Fibroblast of lung (primary cell): ENCODE data around the gene TAGLN2. TPM values are rescaled to one million over a fixed set of nuclear protein-coding genes. Genes with fewer than 3 reads are reported as not detected.

Experiments
- DNase-seq, 2 donors: peaks; one replicate each; pipeline versions ENCODE4 v3.0.0 to v3.0.0-alpha.2; 2010; ENCODE audit warnings: low read depth in 2 of 2
- H2AFZ ChIP-seq: 2 replicates; pipeline ENCODE4 v1.5.1; 2012; ENCODE audit warnings: low read length, control low read depth, inconsistent platforms
- H3K27ac ChIP-seq: 2 replicates; pipeline ENCODE4 v1.5.1; 2011; ENCODE audit warnings: low read length, control low read depth; ENCODE audit not compliant: insufficient read depth
- H3K27me3 ChIP-seq: 2 replicates; pipeline ENCODE4 v1.5.1; 2011; ENCODE audit warnings: mild to moderate bottlenecking, low read length; ENCODE audit not compliant: control insufficient read depth, insufficient read depth
- H3K36me3 ChIP-seq: 2 replicates; pipeline ENCODE4 v1.5.1; 2011; ENCODE audit warnings: low read length; ENCODE audit not compliant: control insufficient read depth, insufficient read depth
- H3K4me1 ChIP-seq: 2 replicates; pipeline ENCODE4 v1.5.1; 2011; ENCODE audit warnings: low read length; ENCODE audit not compliant: control insufficient read depth, insufficient read depth; ENCODE audit errors: extremely low read depth
- H3K4me2 ChIP-seq: 2 replicates; pipeline ENCODE4 v1.5.1; 2011; ENCODE audit warnings: low read length, control low read depth; ENCODE audit not compliant: insufficient read depth; ENCODE audit errors: extremely low read depth
- H3K4me3 ChIP-seq, 4 experiments: fragments of 200-600 bp in 1 of 4; sonication (generic) in 1 of 4; replicated peaks in 1 of 4; 2 replicates each; pipeline ENCODE4 v1.5.1; 2011 to 2016; ENCODE audit warnings: low read length in 4 of 4, low read depth in 3 of 4, mild to moderate bottlenecking in 3 of 4, control low read depth in 2 of 4, inconsistent platforms in 1 of 4, mixed read lengths in 1 of 4; ENCODE audit not compliant: insufficient read depth in 1 of 4; ENCODE audit errors: control extremely low read depth in 1 of 4
- H3K79me2 ChIP-seq: 2 replicates; pipeline ENCODE4 v1.5.1; 2012; ENCODE audit warnings: mild to moderate bottlenecking, low read length, inconsistent platforms; ENCODE audit not compliant: control insufficient read depth, insufficient read depth
- H3K9ac ChIP-seq: 2 replicates; pipeline ENCODE4 v1.5.1; 2011; ENCODE audit warnings: mild to moderate bottlenecking, low read length, control low read depth; ENCODE audit not compliant: insufficient read depth
- H3K9me3 ChIP-seq: 2 replicates; pipeline ENCODE4 v1.5.1; 2012; ENCODE audit warnings: low read depth, low read length; ENCODE audit not compliant: control insufficient read depth, insufficient read depth
- H4K20me1 ChIP-seq: 2 replicates; pipeline ENCODE4 v1.5.1; 2011; ENCODE audit warnings: low read length; ENCODE audit not compliant: control insufficient read depth, insufficient read depth; ENCODE audit errors: extremely low read depth
- CTCF ChIP-seq, 2 donors: IDR thresholded peaks in 1 of 2; conservative IDR thresholded peaks in 1 of 2; 1 replicate in 1 of 2; 2 replicates in 1 of 2; pipeline ENCODE4 v1.5.1; 2011 to 2012; ENCODE audit warnings: low read length in 2 of 2, control low read depth in 1 of 2, inconsistent platforms in 1 of 2, low read depth in 1 of 2, mild to moderate bottlenecking in 1 of 2
- EZH2 ChIP-seq: IDR thresholded peaks from 2 replicates; pipeline ENCODE4 v1.5.1; 2012; ENCODE audit warnings: low read length, control low read depth, mild to moderate bottlenecking; ENCODE audit errors: missing control alignments
- polyA plus RNA-seq, 2 donors: library from polyadenylated mRNA; depleted of rRNA in 1 of 2; stranded (reverse) in 1 of 2; unstranded in 1 of 2; fragments of >200 nt; gene quantifications; 2 replicates each; pipeline ENCODE4 v1.2.1, GENCODE V29; 2011 to 2012; ENCODE audit warnings: missing spikeins in 1 of 2
- total RNA-seq: library from RNA; depleted of rRNA; stranded (reverse); fragments of >200 nt; gene quantifications from 2 replicates; pipeline ENCODE4 v1.2.1, GENCODE V29; 2014

TAGLN2 gene
- total and polyA plus RNA-seq, 2 donors (not counting 1 experiment from before 2014, with no cell fraction given) = 300 to 718 TPM

- Histone ChIP-seq H2AFZ (no peak overlapping the region), H3K4me3 (no peak overlapping the region), H3K27me3 (peaks cover 23% of the 10 kb centered on the region), H3K36me3 (no peaks in the 10 kb centered on the region), H3K27ac (no peak overlapping the region), H3K9ac (no peak overlapping the region), H4K20me1 (no peaks in the 10 kb centered on the region), H3K4me2 (no peak overlapping the region), H3K4me1 (no peaks in the 10 kb centered on the region), H3K9me3 (no peaks in the 10 kb centered on the region), H3K79me2 (no peaks in the 10 kb centered on the region)
- DNase-seq = no peak
- TF ChIP-seq EZH2 (no peak), CTCF (conservative IDR thresholded peaks at IDR 0.05 in 1 of 2, IDR thresholded peaks at IDR 0.05 in 1 of 2; ENCODE audit: low read depth in 1 of 2, low read length in 2 of 2) (no peak)
These were observed 23.8 kb upstream of the TAGLN2 start for GRCh38 chr1:159949123-159949522.

- H3K27ac ChIP-seq = no peak overlapping the region
- H4K20me1 ChIP-seq = no peaks in the 10 kb centered on the region
- no peaks in the 10 kb centered on the region for H3K79me2 ChIP-seq
- no peak overlapping the region for H2AFZ ChIP-seq
- no peak overlapping the region for H3K9ac ChIP-seq
- DNase-seq = no peak
- peaks cover 32% of the 10 kb centered on the region for H3K27me3 ChIP-seq
- no peak overlapping the region for H3K4me2 ChIP-seq
- no peaks in the 10 kb centered on the region for H3K4me1 ChIP-seq
- TF ChIP-seq CTCF (conservative IDR thresholded peaks at IDR 0.05 in 1 of 2, IDR thresholded peaks at IDR 0.05 in 1 of 2; ENCODE audit: low read depth in 1 of 2, low read length in 2 of 2) (no peak), EZH2 (no peak)
- no peaks in the 10 kb centered on the region for H3K9me3 ChIP-seq
- H3K4me3 ChIP-seq = no peak overlapping the region
- H3K36me3 ChIP-seq = no peaks in the 10 kb centered on the region
These were observed 22.6 kb upstream of the TAGLN2 start for GRCh38 chr1:159947942-159948341.

GRCh38 chr1:159946242-159947187 is 21.2 kb upstream of the TAGLN2 start:
- TF ChIP-seq CTCF (conservative IDR thresholded peaks at IDR 0.05 in 1 of 2, IDR thresholded peaks at IDR 0.05 in 1 of 2; ENCODE audit: low read depth in 1 of 2, low read length in 2 of 2) (no peak), EZH2 (no peak)

More at GRCh38 chr1:159946242-159947187, 21.2 kb upstream of the TAGLN2 start:
- no peaks in the 10 kb centered on the region for H4K20me1 ChIP-seq
- no peak overlapping the region for H3K4me2 ChIP-seq
- no peak for DNase-seq
- H3K36me3 ChIP-seq = no peaks in the 10 kb centered on the region
- H3K4me3 ChIP-seq = no peak overlapping the region
- peaks cover 35% of the 10 kb centered on the region for H3K27me3 ChIP-seq
- no peaks in the 10 kb centered on the region for H3K79me2 ChIP-seq
- no peaks in the 10 kb centered on the region for H3K4me1 ChIP-seq
- no peak overlapping the region for H3K27ac ChIP-seq
- H3K9me3 ChIP-seq = no peaks in the 10 kb centered on the region
- H3K9ac ChIP-seq = no peak overlapping the region
- H2AFZ ChIP-seq = no peak overlapping the region
